Neural progenitor cell (in vitro differentiated cells): ENCODE data around the gene FPR2.

Experiments
- CTCF ChIP-seq: fragments of 200-600 bp; sonication (generic); IDR thresholded peaks from 2 replicates; pipeline ENCODE4 v1.5.1; 2017; ENCODE audit warnings: antibody characterized with exemption, mild to moderate bottlenecking
- EZH2 ChIP-seq: fragments of 200-600 bp; sonication (generic); IDR thresholded peaks from 2 replicates; pipeline ENCODE4 v1.6.1; 2017; ENCODE audit warnings: antibody characterized with exemption, mild to moderate bottlenecking, moderate library complexity
- EZH2phosphoT487 ChIP-seq: fragments of 200-600 bp; sonication (generic); IDR thresholded peaks from 2 replicates; pipeline ENCODE4 v1.6.1; 2017; ENCODE audit warnings: antibody characterized with exemption

GRCh38 chr19:51784109-51784785 lies 23.3 kb downstream of the FPR2 start:
- TF ChIP-seq EZH2: no peak
- no peak for TF ChIP-seq CTCF
- TF ChIP-seq EZH2phosphoT487: no peak
